ENCODE measurements around the gene EBF4. TPM values are rescaled to one million over a fixed set of nuclear protein-coding genes. Genes with fewer than 3 reads are reported as not detected.

The EBF4 gene
- total RNA-seq, 2 experiments from 2014 or later: 0.99 to 2.4 TPM

DNA sequence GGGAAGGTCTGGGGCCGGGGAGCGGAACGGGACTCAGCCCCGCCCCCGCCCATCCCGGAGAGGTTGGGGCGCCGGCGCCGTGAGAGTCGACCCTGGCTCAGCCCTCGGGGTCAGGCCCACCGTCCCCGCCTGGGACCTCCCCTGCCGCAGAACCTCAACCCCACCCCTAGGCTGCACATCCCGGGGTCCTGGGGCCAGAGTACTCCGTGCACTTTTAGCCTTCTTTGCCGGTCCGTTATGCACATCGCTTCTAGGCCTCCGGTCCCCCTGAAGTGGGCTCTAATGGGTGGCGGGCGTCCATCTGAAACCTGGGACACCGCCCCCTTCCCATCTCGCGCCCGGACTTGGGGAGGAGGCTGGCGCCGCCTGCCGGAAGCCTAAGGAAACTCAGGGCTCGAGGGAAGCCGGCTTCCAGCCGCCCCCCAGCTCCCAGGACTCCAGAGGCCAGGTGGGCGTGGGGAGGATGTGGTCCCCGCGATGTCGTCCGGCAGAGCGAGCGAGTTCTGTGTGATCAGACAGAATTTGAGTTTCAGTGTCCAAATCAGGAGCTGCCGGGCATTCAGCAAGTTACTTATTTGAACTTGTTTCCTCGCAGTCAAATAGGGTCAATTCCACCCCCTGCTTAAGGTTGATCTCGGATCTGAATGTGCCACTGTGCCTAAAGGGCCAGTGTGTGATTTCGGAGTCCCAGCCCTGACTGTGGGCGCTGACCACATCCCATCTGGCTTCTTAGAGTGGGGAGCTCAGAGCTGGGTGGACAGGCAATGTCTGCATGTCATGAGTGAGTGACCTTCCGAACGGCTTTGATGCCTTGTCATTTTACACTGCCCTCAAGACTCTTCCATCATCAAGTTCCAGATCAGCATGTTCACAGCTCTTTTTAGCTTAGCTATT lies 60.2 kb downstream of the EBF4 start:
- H3K4me3 Mint-ChIP-seq: peak overlapping the region; percentile 76
- ATAC-seq (ENCODE audit: low read depth) (peak; percentile 19), DNase-seq (peak; percentile 69)
- POLR2A ChIA-PET: interaction anchor here (0.7 to 1.6 kb wide), 3 partner anchors 45 to 88 kb away, joined by 3 to 6 read pairs (median 4); partner anchors contain the start of genes PCED1A and VPS16
- H3K27ac Mint-ChIP-seq: no peak overlapping the region
- H3K9me3 Mint-ChIP-seq: no peaks in the 10 kb centered on the region
- no peaks in the 10 kb centered on the region for H3K36me3 Mint-ChIP-seq
- peaks cover 15% of the 10 kb centered on the region for H3K4me1 Mint-ChIP-seq
- H3K27me3 Mint-ChIP-seq: peaks cover 51% of the 10 kb centered on the region

DNA sequence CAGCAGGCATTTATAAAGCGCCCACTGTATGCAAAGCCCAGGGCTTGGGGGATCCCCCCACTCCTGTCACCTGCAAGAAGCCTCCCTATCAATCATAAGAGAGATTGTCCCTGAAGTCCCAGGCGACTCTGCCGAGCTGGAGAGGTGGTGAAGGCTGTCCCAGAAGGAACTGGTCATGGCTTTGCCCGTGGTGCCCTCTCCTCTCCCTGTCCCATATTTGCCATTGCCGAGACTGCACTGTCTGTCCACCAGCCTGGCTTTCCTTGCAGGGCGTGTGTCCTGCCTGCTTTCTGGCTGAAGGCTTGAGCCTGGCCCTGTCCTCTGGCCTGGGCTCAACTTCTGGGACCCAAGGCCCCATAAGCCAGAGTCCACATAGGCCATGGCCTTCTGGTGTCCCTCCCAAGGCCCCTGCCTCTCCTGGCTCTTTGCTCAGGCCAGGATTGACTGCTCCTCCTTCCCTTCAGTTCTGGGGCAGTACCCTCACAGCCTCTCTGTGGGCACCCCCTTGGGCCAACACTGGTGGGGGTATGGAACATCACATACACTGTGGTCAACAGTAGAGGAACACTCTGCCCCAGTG lies 61.0 kb downstream of the EBF4 start:
- Mint-ChIP-seq H3K9me3 (no peaks in the 10 kb centered on the region), H3K36me3 (no peaks in the 10 kb centered on the region), H3K4me3 (peak overlapping the region; percentile 57), H3K4me1 (peaks cover 15% of the 10 kb centered on the region), H3K27me3 (peaks cover 51% of the 10 kb centered on the region), H3K27ac (no peak overlapping the region)
- ATAC-seq (ENCODE audit: low read depth) (no peak), DNase-seq (no peak)
- POLR2A ChIA-PET: interaction anchor here (0.7 to 1.1 kb wide), 3 partner anchors 13 to 647 kb away, joined by 3 read pairs; no protein-coding TSS in a partner anchor

DNA sequence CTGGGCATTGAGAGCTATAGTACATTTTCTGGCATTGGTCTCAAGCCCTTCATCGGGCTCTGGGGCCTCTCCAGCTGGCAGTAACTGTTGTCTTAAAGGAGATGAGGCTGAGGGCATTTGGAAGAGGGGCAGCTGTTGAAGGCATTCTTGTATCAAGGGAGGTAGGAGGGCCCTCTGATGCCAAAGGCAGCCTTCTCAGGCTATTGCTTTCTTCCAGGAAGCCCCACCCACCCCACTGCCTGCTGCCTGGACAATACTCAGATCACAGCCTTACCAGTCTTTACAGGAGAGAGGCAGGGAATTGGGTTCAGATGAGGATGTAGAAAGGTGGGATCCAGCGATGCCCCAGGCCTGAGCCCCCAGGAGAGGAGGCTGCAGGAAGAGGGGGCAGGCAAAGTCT lies 61.8 kb downstream of the EBF4 start:
- Mint-ChIP-seq H3K4me1 (peaks cover 15% of the 10 kb centered on the region), H3K9me3 (no peaks in the 10 kb centered on the region), H3K27me3 (peaks cover 51% of the 10 kb centered on the region), H3K36me3 (no peaks in the 10 kb centered on the region), H3K4me3 (no peak overlapping the region), H3K27ac (no peak overlapping the region)
- DNase-seq (no peak), ATAC-seq (ENCODE audit: low read depth) (no peak)
- POLR2A ChIA-PET: interaction anchor here (0.6 to 1.1 kb wide), 2 partner anchors 14 to 1014 kb away, joined by 3 read pairs; no protein-coding TSS in a partner anchor

DNA sequence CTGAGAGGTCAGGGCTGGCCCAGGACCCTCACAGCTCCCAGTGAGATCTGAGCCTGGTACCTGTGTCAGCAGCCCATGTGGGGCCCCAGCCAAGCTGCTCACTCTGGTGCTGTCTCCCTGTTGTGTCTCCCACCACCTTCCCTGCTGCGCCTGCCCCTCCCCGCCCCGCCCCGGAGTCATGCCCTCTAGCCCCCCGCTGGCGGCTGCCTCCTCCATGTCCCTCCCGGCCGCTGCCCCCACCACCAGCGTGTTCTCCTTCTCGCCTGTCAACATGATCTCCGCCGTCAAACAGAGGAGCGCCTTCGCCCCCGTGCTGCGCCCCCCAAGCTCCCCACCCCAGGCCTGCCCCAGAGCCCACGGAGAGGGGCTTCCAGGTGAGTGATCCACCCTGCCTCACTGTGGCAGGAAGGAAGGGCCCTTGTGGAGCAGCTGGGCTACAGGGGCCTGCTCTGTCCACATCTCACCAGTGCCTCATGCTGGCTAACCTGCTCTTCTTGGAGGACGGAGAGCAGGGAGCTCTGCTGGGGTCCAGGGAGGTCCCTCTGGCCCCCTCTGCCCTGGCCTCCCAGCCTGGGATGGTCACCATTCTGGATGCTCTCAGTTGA lies 63.0 kb downstream of the EBF4 start:
- no peak for DNase-seq
- Mint-ChIP-seq H3K27me3 (peaks cover 43% of the 10 kb centered on the region), H3K4me3 (no peak overlapping the region), H3K4me1 (peaks cover 13% of the 10 kb centered on the region), H3K36me3 (no peaks in the 10 kb centered on the region), H3K27ac (no peak overlapping the region), H3K9me3 (no peaks in the 10 kb centered on the region)
- no peak for ATAC-seq (ENCODE audit: low read depth)
- POLR2A ChIA-PET: no interaction called here

DNA sequence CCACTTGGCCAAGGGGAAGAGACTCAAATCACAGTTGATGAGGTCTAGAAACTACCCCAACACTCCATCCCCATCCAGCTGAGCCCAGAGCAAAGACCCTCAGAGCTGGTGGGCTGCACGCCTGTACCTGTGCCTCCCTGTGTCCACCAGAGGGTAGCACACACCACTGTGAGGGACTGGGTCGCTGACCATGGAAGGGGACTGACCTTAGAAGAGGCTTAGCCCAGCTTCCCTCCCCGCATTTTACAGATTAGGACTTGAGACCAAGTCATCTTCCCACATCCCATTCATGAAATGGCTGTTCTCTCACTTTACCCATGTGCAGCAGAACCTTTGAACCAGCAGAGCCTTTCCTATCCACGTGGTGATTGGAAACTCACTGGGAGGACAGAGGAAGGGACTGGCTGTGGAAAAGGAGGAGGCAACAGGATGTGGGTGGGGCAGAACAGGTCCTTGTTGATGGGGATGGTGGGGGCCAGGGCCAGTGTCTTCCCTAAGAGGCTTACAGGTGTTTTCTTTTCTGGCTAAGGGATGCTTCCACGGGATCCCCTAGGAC lies 63.6 kb downstream of the EBF4 start:
- Mint-ChIP-seq H3K36me3 (no peaks in the 10 kb centered on the region), H3K4me1 (peaks cover 7% of the 10 kb centered on the region), H3K4me3 (no peak overlapping the region), H3K27me3 (peaks cover 37% of the 10 kb centered on the region), H3K27ac (no peak overlapping the region), H3K9me3 (no peaks in the 10 kb centered on the region)
- DNase-seq (no peak), ATAC-seq (ENCODE audit: low read depth) (no peak)
- POLR2A ChIA-PET: no interaction called here

DNA sequence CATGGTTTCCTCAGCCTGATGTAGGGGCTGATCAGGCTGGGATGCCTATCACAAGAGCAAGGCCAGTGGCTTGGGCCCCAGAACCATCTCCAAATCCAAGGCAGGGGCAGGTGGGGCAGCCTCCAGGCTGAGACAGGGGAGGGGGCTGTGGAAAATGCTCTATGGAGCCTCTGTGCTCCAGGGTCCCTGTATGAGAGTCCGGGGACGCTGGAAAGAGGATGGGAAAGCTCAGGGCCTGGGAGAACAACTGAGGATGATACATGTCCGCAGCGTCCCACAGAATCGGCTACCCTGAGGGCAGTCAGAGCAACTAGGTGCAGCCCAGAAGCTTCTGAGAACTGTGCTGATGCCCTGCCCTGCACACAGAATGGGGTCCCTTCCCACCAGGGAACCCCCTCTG lies 64.4 kb downstream of the EBF4 start:
- ATAC-seq (ENCODE audit: low read depth) (no peak), DNase-seq (no peak)
- Mint-ChIP-seq H3K27me3 (peaks cover 32% of the 10 kb centered on the region), H3K27ac (no peak overlapping the region), H3K4me1 (peaks cover 7% of the 10 kb centered on the region), H3K9me3 (no peaks in the 10 kb centered on the region), H3K36me3 (no peaks in the 10 kb centered on the region), H3K4me3 (no peak overlapping the region)
- POLR2A ChIA-PET: no interaction called here

DNA sequence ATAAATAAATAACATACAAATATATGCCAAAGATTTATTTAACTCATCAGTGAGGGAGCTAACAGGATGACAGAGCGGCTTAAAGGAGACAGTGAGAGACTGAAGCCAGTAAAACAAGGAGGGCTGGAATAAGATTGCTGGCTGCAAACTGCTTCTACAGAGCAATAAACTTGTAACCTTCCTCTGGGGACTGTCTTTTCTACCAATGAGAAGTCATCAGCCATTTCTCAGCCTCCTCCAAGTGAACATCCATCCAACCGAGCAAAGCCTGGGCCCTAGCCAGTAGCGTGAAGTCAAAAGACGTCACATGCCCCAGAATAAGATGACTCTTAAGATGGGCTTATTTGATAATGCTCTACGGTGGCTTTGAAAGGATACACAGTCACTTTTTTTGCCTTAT lies 65.4 kb downstream of the EBF4 start:
- Mint-ChIP-seq H3K9me3 (no peaks in the 10 kb centered on the region), H3K4me1 (peaks cover 5% of the 10 kb centered on the region), H3K27ac (no peak overlapping the region), H3K36me3 (no peaks in the 10 kb centered on the region), H3K27me3 (peaks cover 33% of the 10 kb centered on the region), H3K4me3 (no peak overlapping the region)
- POLR2A ChIA-PET: no interaction called here
- DNase-seq (no peak), ATAC-seq (ENCODE audit: low read depth) (no peak)

DNA sequence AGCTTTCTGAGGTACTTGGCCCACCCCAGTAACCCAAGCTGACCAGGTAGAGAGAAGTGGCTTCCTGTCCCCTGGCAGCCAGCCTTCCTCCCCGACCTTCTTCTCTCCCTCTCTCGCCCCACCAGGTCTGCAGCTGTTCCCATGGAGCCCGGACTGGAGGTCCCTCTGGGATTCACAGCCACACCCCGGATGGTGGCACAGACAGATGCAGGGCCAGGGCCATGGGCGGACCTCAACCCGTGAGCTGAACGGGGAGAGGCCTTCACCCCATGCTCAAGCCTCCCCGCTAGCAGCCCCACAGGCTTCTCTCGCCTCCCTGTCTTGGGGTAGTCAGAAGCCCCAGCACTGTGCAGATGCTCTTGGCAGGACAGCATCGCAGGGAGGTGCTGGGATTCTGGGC lies 66.6 kb downstream of the EBF4 start:
- no peak for DNase-seq
- Mint-ChIP-seq H3K27ac (no peak overlapping the region), H3K4me1 (no peaks in the 10 kb centered on the region), H3K27me3 (peaks cover 26% of the 10 kb centered on the region), H3K4me3 (no peak overlapping the region), H3K36me3 (no peaks in the 10 kb centered on the region), H3K9me3 (no peaks in the 10 kb centered on the region)
- ATAC-seq (ENCODE audit: low read depth): no peak
- POLR2A ChIA-PET: no interaction called here

DNA sequence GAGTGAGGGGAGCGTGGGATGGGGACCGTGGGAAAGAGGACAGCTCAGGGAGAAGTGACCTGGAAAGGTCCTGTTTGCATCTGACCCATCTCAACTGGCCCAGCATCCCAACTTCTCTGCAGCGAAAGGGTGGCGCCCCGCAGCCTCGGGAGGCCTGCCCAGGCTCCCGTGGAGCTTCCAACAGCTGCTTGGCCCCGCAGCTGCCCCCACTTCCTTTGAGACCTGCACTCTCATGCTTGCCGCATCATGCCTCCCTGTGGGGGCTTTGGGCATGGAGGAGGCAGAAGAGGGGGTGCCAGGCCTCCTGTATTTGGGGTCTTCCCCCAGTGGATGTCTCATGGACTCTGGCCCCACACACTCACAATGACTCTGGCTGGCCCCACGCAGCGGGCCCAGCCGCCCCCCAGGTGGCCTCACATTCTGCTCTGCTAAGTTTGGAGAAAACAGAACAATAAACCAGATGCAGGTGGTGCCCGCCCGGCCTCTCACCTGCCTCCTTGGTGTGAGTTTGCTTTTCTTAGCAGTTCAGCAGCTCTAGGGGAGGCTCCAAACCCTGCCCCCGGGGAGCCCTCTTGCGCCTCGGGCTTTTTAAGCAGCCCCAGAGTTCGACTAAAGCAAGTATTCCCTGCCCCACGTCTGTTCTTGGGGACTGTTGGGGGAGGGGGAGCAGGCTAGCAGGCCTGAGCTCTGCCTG lies 67.2 kb downstream of the EBF4 start:
- no peak overlapping the region for H3K27ac Mint-ChIP-seq
- DNase-seq (no peak), ATAC-seq (ENCODE audit: low read depth) (no peak)
- no peaks in the 10 kb centered on the region for H3K36me3 Mint-ChIP-seq
- H3K4me3 Mint-ChIP-seq: no peak overlapping the region
- H3K4me1 Mint-ChIP-seq: no peaks in the 10 kb centered on the region
- POLR2A ChIA-PET: no interaction called here
- H3K27me3 Mint-ChIP-seq: peaks cover 20% of the 10 kb centered on the region
- no peaks in the 10 kb centered on the region for H3K9me3 Mint-ChIP-seq

DNA sequence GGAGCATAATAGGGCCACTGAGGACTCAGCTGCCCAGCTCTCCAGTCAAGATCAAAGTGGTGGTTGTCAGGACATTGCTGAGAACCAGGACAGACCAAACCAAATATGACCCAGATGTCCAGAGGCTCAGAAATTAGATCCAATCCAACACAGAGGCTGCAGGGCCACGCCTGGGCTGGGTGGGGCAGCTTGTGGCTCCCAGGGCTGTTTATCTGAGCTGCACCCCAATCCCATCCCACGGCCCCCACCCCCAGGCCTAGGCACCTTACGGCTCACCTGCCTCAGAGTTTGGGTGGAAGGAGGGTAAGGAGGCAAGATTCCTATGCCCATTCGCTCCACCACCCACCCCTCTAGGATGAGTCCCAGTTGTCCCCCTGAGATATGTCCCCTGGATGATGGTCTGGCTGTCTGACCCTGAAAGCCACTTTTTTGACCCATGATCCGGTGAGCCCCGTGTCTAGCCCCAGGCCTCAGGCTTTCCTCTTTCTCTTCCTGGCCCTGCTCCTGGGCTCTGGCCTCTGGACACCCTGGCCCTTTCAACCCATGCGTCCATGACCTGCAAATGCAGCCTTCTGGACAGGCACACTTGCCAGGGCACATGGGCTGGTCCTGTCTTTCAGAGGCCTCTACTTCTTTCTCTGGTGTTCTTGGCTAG lies 67.8 kb downstream of the EBF4 start:
- Mint-ChIP-seq H3K27ac (peak overlapping the region; percentile 51), H3K9me3 (no peaks in the 10 kb centered on the region), H3K4me3 (no peak overlapping the region), H3K27me3 (peaks cover 20% of the 10 kb centered on the region), H3K4me1 (no peaks in the 10 kb centered on the region), H3K36me3 (no peaks in the 10 kb centered on the region)
- POLR2A ChIA-PET: no interaction called here
- DNase-seq (no peak), ATAC-seq (ENCODE audit: low read depth) (no peak)

DNA sequence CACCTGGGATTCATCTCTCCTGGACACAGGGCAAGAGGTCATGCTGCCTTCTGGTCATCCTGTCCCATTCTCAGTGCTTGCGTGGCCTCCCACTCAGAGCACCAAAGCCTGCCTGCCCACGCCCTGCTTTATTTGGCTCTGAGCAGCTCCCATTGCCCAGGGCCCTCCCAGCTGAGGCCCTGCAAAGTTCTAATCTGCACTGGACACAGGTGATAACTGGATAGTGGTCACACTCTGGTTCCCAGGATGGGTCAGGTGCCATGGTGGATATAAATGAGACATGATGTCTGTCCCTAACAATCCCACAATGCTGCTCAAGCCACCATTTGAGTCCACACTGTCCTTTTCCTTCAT lies 68.3 kb downstream of the EBF4 start:
- peak overlapping the region; percentile 51 for H3K27ac Mint-ChIP-seq
- DNase-seq (no peak), ATAC-seq (ENCODE audit: low read depth) (no peak)
- no peaks in the 10 kb centered on the region for H3K4me1 Mint-ChIP-seq
- no peaks in the 10 kb centered on the region for H3K36me3 Mint-ChIP-seq
- H3K4me3 Mint-ChIP-seq: no peak overlapping the region
- H3K27me3 Mint-ChIP-seq: peaks cover 16% of the 10 kb centered on the region
- no peaks in the 10 kb centered on the region for H3K9me3 Mint-ChIP-seq
- POLR2A ChIA-PET: no interaction called here

DNA sequence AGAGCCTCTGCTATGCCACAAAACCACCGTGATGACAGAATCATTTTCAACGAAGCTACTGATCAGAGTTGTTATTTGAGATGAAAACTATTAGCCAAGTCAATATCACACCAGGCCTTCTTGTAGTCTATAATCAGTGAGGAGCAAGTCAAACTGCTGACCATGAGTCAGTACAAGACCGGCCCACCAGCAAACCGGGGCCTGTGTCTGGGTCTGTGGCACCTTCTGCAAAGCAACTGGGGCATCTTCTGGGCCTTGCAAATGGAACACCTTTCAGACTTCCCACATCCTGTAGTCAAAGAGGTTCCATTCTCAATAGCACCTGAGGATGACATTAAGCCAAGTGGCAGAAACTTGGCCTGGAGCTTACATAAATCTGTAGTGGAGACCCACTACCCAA lies 69.3 kb downstream of the EBF4 start:
- POLR2A ChIA-PET: no interaction called here
- Mint-ChIP-seq H3K27me3 (peaks cover 13% of the 10 kb centered on the region), H3K4me1 (no peaks in the 10 kb centered on the region), H3K27ac (no peak overlapping the region), H3K4me3 (no peak overlapping the region), H3K36me3 (no peaks in the 10 kb centered on the region), H3K9me3 (no peaks in the 10 kb centered on the region)
- no peak for ATAC-seq (ENCODE audit: low read depth)
- no peak for DNase-seq

All from activated naive CD8-positive, alpha-beta T cell treated with anti-CD3 and anti-CD28 coated beads, Interleukin-2, amount 10 ng/mL, durations not matched to agents 7 days and 5 days (primary cell).